GM08714 (cell line): Measurements from ENCODE around the gene FERMT1.
"Not testable (repeated sequence)": the region's sequence is repeated elsewhere in the genome, so short reads cannot be mapped to it uniquely, and the experiment has no call there.

Experiments used
- H3K4me3 ChIP-seq: fragments of 200-500 bp; sonication (Bioruptor generic); 2 replicates; pipeline ENCODE4 v1.5.1; 2014; ENCODE audit warnings: mild to moderate bottlenecking, low read length, inconsistent platforms
- ZNF274 ChIP-seq: IDR thresholded peaks from 2 replicates; pipeline ENCODE4 v1.6.1; 2012; ENCODE audit warnings: mild to moderate bottlenecking, low read depth, low read length

Gene FERMT1

DNA sequence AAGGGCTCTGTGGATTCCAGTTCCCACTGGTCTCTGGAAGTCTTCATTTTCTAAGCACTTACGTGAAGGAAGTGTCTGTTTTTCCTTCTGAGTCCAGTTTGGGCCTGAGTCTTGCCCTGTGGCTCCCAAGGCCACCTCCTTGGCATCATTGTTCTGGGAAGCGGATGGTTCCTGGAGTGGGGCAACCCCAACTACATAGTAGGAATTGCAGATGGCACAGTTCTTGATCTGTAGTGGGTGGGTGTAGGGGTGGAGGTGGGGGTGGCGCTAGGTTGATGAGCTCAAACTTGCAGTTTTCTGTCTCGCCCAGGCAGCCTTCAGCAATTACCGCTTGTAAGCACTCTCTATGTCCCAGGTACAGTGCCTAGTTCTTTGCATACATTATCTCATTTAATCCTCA lies 7.2 kb upstream of the FERMT1 start:
- no peak overlapping the region for H3K4me3 ChIP-seq
- TF ChIP-seq ZNF274: no peak

DNA sequence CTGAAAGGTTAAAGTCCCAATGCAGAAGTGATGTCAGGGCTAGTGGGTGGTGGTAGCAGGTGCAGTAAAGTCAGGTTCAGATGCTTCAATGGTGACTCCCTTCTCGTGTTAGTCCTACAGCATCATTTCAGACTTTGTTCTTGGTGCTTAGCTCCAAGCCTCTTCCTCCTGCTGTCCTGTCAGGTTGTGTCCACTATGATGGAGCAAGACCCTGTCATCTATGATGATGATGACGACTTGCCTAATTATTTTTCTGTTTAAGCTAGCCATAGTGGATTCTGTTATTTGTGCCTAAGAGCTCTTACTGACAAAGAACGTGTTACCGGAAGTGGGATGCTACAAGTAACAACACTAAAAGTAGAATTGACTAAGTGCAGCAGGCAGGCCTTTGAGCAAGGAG lies 5.0 kb upstream of the FERMT1 start:
- no peak overlapping the region for H3K4me3 ChIP-seq
- TF ChIP-seq ZNF274: no peak

DNA sequence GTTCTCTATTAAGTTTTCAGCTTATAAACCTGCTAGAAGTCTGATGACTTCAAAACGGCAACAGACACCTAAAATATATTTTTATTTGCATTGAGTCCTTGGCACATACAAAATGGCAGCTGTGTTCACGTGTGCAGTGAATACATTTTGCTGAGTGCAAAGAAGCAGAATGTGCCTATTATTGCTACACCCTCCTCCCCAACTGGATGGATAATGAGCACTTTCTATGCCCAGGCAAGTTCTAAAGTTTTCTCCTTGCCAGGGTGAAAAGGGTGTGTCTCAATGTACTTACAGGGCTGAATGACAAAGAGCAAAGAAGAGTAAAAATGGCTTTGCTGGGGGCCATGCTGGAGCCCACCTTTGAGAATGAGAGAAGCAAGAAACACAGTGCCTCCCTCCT lies 4.0 kb upstream of the FERMT1 start:
- H3K4me3 ChIP-seq: no peak overlapping the region
- TF ChIP-seq ZNF274: no peak

DNA sequence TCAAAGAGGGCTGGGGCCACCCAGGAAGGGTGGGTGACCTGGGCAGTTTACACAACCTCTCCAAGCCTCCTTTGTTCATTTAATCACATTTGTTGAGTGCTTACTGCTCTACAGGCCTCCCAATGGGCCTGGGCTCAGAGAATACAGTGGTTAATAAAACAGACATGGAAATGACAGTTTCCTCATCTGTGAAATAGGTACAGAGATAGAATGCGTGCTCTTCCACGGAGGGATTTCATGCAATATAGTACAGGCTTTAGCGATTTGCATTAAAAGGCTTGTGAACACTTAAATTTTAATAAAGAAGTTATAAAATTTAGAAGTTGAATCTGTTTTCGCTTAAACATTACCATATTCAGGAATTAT lies 802 bp upstream of the FERMT1 start:
- TF ChIP-seq ZNF274: no peak
- H3K4me3 ChIP-seq: no peak overlapping the region

DNA sequence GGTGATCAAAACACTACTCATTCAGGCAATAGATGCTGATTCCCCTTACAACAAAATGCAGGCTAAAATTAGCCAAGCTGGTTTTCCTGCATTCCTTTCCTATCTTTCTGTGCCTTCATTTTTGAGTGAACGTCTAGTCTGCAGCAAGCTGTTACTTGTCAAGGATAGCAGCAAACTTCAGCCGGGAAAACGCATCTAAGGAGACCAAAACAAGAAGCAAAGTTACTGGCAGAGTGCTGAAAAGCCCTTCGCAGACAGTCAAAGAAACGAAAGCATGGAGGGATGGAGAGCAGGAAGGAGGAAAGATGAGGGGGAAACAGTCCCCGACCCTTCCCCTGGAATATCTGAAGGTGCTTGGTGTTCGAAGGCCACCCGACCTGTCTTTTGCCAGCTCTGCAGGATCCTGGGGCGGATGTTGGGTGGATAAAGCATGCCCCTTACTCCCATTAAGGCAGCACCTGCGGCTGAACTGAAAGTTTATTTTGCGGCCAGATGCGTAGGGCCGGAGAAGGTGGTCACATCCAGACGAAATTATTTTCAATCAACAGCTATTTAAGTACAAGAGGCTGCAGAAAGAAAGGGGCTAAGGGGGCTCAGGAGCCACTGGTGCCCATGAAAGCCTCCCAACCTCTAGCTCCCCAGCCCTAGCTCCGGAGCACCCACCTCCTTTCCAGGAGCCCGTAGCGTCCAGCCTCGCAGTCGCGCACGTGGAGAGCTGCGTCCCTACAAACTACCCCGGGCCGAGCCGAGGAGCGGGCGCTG lies 538 bp downstream of the FERMT1 start:
- H3K4me3 ChIP-seq: no peak overlapping the region; the same call in 1 of the 2 replicates
- no peak for TF ChIP-seq ZNF274

DNA sequence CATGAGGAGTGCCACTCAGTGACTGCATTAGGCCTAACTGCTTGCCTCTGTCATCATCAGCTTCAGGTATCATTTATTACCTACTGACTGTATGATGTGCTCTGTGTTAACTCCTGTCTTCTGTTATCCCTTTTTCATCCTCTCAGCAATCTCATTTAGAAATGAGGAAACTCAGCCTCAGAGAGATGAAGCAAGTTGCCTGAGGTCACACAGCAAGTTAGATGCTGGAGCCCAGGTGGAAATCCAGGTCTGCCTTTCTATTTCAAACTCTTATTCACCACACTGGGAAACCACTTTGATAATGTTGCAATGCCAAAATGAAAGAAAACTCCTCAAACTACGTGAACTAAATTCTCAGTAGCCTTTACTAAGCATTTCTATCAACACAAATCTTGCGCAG lies 1.3 kb downstream of the FERMT1 start:
- TF ChIP-seq ZNF274: no peak
- no peak overlapping the region for H3K4me3 ChIP-seq

DNA sequence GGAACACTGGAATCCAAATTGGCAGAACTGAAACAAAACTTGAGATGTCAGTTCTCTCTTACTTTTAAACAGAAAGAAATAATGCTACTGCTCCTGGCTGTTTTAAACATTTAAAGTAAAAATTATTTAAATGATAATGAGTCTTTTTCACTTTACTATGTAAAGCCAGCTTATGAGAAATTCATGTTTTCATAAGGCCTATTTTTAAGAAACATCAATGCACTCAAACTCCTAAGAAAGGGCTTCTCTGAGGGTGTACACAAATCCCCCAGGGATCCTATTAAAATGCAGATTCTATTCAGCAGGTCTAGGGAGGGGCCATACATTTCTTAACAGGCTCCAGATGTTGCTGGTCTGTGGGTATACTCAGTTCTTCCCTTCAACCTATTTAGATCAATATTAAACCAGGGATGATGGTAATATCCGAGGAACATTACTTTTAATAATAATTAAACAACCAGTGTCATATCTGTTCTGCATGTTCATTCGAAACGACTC lies 2.3 kb downstream of the FERMT1 start:
- H3K4me3 ChIP-seq: no peak overlapping the region
- no peak for TF ChIP-seq ZNF274

DNA sequence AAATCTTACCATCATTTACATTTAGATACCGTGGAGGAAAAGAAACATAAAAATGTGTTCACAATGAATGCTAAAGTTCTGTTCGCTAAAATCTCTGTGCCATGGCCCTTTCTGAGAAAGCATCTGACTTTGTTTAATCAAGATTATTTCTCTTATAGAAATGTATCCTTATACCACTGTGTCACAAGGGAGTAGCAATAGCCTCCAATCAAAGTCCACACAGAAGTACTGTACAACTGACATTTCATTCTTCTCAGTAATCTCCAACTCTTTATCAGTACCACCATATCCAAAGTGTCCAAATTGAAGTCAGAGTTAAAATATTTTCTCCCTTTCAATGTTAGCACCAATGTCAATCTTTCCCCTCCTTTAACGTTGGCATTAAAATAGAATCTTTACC lies 6.1 kb downstream of the FERMT1 start:
- TF ChIP-seq ZNF274: no peak
- no peak overlapping the region for H3K4me3 ChIP-seq

DNA sequence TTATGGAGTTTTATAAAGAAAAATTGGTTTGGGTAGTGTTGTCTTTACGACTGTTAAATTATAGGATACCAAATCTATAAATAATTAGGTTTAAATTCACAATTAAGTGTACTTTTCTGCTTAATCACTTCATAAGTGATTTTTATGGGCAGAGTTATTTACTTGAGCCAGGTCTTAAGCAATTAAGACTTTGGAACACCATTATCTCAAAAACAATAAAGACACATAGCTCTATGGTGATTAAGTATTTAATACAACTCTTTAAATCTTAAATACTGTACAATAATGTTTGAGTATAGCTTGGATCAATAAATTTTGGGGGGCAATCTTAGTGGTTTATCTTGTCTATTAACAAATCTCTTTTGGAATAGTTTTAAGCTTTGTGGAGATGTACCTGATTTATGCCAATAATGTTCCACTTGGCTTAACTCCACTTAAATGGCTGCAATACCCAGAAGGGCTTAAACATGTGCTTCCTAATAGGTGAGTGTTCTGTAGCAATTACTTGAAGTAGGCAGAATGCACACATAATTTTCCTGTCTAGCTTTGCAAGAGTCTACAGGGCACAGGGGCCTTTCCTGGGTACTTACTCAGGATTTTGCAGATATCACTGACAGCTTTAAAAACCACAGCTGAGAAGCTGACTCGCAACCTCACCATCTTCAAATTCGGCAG lies 7.5 kb downstream of the FERMT1 start:
- no peak overlapping the region for H3K4me3 ChIP-seq
- TF ChIP-seq ZNF274: no peak

DNA sequence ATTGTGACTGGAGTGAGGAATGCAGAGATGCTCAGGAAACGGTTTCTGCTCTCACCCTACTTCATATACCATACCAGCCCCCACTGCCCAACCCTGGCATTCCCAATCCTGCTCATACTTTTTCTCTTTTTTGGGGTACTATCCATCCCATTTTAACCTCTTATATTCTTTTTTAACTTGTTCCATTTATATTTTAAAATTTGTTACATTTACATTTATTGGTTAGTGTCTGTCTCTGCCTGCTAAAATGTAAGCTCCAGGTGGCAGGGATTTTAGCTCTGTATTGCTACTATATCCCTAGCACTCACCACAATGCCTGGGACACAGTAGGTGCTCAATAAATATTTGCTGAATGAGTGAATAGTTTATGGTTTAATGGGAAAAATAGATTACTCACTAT lies 8.1 kb downstream of the FERMT1 start:
- no peak for TF ChIP-seq ZNF274
- H3K4me3 ChIP-seq: no peak overlapping the region

DNA sequence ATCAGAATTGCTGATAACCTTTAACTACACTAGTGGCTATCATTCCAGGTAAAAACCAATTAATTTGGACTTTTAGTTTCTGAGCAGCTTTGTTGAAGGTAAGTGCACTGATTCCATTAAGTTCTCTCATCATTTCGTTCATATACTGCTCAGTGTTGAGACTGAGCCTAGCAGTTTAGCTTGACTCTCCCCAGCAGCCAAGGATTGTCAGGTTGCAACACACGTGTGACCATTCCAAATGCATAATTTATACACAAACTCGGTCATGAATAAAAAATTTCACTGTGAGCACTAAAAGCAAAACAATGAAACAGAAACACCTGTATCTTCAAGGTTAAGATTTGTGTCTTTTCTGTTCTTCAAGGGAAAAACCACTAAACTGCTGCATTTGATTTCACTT lies 8.9 kb downstream of the FERMT1 start:
- no peak overlapping the region for H3K4me3 ChIP-seq
- no peak for TF ChIP-seq ZNF274

DNA sequence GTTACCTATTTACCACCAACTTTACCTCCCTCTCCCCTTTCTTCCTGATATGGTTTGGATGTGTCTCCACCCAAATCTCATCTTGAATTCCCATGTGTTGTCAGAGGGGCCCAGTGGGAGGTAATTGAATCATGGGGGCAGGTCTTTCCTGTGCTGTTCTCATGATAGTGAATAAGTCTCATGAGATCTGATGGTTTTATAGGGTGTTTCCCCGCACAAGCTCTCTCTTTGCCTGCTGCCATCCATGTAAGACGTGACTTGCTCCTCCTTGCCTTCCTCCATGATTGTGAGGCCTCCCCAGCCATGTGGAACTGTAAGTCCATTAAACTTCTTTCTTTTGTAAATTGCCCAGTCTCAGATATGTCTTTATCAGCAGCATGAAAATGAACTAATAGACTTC lies 9.9 kb downstream of the FERMT1 start:
- not testable (repeated sequence) for H3K4me3 ChIP-seq

DNA sequence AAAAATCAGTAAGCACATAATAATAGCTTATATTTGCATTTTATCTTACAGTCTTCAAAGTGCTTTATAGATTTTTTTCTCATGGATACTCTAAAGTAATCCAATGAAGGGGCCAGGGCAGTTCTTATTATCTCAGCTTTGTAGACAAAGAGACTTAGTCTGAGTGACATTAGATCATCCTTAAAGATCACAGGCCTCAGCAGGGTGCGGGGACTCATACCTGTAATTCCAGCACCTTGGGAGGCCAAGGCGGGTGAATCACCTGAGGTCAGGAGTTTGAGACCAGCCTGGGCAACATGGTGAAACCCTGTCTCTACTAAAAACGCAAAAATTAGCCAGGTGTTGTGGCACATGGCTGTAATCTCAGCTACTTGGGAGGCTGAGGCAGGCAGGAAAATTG lies 14.5 kb downstream of the FERMT1 start:
- no peak overlapping the region for H3K4me3 ChIP-seq
- TF ChIP-seq ZNF274: no peak

DNA sequence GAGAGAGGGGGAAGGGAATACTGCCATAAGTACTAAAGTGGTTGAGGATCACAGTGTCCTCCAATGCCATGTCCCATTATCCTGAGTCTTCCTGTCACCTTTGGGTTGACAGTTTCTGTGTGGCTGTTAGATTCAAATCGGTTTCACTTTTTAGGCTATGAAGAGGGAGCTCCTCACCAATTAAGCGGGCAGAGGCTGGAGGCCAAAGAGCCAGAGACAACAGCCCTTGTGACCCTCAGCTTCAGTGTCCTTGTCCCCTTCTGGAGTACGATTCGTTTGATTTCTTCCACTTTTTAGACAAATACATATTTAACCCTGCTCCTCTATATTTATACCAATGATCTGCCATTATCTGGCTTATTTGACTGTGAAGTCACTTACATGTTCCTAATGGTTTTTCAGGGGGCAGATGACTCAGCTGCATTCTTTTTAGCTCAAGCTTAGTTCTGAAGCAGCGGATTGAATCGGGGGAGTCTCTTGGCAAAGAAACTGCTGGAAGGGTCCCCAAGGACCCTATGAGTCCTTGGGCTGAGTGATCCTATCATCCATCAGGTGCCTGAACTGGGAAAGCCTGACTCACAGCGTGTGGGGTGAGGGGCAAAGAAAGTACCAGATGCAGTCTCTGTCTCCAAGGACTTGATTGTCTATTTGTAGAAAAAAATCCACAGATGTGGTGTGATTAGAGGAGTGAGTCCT lies 18.2 kb downstream of the FERMT1 start:
- no peak for TF ChIP-seq ZNF274

DNA sequence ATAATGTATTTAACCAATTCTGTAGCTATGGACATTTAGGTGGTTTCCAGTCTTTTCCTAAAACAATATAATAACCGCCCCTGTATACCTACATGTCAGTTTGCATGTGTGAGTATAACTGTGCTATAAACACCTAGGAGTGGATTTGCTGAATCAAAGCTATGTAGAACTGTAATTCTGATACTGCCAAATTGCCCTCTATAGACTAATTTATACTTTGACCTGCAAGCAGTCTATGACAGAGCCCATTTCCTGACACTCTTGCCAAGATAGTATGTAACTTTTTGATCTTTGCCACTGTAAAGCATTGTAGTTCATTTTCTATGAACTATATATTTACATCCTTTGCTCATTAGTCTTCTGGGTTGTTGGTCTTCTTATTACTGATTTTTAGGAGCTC lies 19.5 kb downstream of the FERMT1 start:
- TF ChIP-seq ZNF274: no peak
- no peak overlapping the region for H3K4me3 ChIP-seq

More for the DNA sequence above, 18.2 kb downstream of the FERMT1 start:
- H3K4me3 ChIP-seq: no peak overlapping the region
